ENCODE measurements around the gene CHMP2A. TPM values are rescaled to one million over a fixed set of nuclear protein-coding genes. Genes with fewer than 3 reads are reported as not detected.

Gene CHMP2A
- total and polyA plus RNA-seq, 2 donors (not counting 1 experiment from before 2014, with no cell fraction given): 62.5 to 97.5 TPM

GRCh38 chr19:58550362-58551122 is 4.4 kb downstream of the CHMP2A start:
- Histone ChIP-seq H3K79me2 (ENCODE audit: control insufficient read depth, insufficient read depth, low read length) (peaks cover 58% of the 10 kb centered on the region), H3K27ac (ENCODE audit: low read length in 2 of 2) (no peak overlapping the region), H2AFZ (ENCODE audit: insufficient read depth, low read depth, low read length, poor library complexity, severe bottlenecking) (no peak overlapping the region), H3K4me1 (ENCODE audit: control insufficient read depth in 2 of 2, insufficient read depth in 2 of 2, low read length in 2 of 2) (peaks cover 26 to 36% of the 10 kb centered on the region in 2 donors), H3K27me3 (replicated peaks in 1 of 4; ENCODE audit: control extremely low read depth in 1 of 4, control insufficient read depth in 3 of 4, insufficient read depth in 4 of 4, low read length in 3 of 4) (no peaks in the 10 kb centered on the region), H3K9me3 (ENCODE audit: control extremely low read depth in 1 of 3, control insufficient read depth in 2 of 3, insufficient read depth in 1 of 3, low read length in 2 of 3) (no peaks in the 10 kb centered on the region), H4K20me1 (ENCODE audit: control insufficient read depth, insufficient read depth, low read length, poor library complexity, severe bottlenecking) (peaks cover 61% of the 10 kb centered on the region), H3K4me3 (ENCODE audit: control extremely low read depth in 1 of 5, extremely low read depth in 1 of 5, insufficient read depth in 1 of 5, low read depth in 2 of 5, low read length in 4 of 5) (no peak overlapping the region), H3K4me2 (replicated peaks; ENCODE audit: low read depth, low read length, poor library complexity, severe bottlenecking) (no peak overlapping the region), H3K9ac (ENCODE audit: low read length) (no peak overlapping the region), H3K36me3 (replicated peaks in 1 of 2; ENCODE audit: control extremely low read depth in 1 of 2, control insufficient read depth in 1 of 2, extremely low read depth in 1 of 2, insufficient read depth in 2 of 2, low read length in 1 of 2) (peaks cover 1 to 72% of the 10 kb centered on the region in 2 experiments)
- ATAC-seq (ENCODE audit: low read depth): no peak
- intact Hi-C loops (cut with micrococcal nuclease): no loop called here
- Mint-ChIP-seq H3K9me3 (ENCODE audit: insufficient read depth) (no peaks in the 10 kb centered on the region), H3K4me1 (peaks cover 43% of the 10 kb centered on the region), H3K27ac (no peak overlapping the region), H3K27me3 (no peaks in the 10 kb centered on the region), H3K4me3 (no peak overlapping the region)
- ChIA-PET POLR2A (no interaction called here), CTCF (no interaction called here)
- TF ChIP-seq EZH2 (IDR thresholded peaks at IDR 0.05; ENCODE audit: borderline replicate concordance, insufficient read depth, low read depth, low read length, poor library complexity, severe bottlenecking) (no peak), CTCF (IDR thresholded peaks at IDR 0.05) (no peak)
- 98% methylated on average over 11 of the region's 13 CpGs for WGBS (ENCODE audit: insufficient coverage)
- DNase-seq: peak; percentile 29

GRCh38 chr19:58549664-58550361 is 5.1 kb downstream of the CHMP2A start:
- no peak overlapping the region for H3K27ac ChIP-seq (ENCODE audit: low read length in 2 of 2)
- H3K36me3 ChIP-seq (replicated peaks in 1 of 2; ENCODE audit: control extremely low read depth in 1 of 2, control insufficient read depth in 1 of 2, extremely low read depth in 1 of 2, insufficient read depth in 2 of 2, low read length in 1 of 2): peaks cover 1 to 73% of the 10 kb centered on the region in 2 experiments
- peaks cover 26 to 38% of the 10 kb centered on the region in 2 donors for H3K4me1 ChIP-seq (ENCODE audit: control insufficient read depth in 2 of 2, insufficient read depth in 2 of 2, low read length in 2 of 2)
- no peak overlapping the region for H2AFZ ChIP-seq (ENCODE audit: insufficient read depth, low read depth, low read length, poor library complexity, severe bottlenecking)
- peaks cover 69% of the 10 kb centered on the region for H4K20me1 ChIP-seq (ENCODE audit: control insufficient read depth, insufficient read depth, low read length, poor library complexity, severe bottlenecking)
- Mint-ChIP-seq H3K4me3 (no peak overlapping the region), H3K4me1 (peaks cover 39% of the 10 kb centered on the region), H3K9me3 (ENCODE audit: insufficient read depth) (no peaks in the 10 kb centered on the region), H3K27me3 (no peaks in the 10 kb centered on the region), H3K27ac (no peak overlapping the region)
- POLR2A ChIA-PET: no interaction called here
- no peaks in the 10 kb centered on the region for H3K9me3 ChIP-seq (ENCODE audit: control extremely low read depth in 1 of 3, control insufficient read depth in 2 of 3, insufficient read depth in 1 of 3, low read length in 2 of 3)
- ATAC-seq (ENCODE audit: low read depth) (no peak), DNase-seq (peak; percentile 22)
- WGBS (ENCODE audit: insufficient coverage): 100% methylated on average over 5 of the region's 11 CpGs
- H3K4me2 ChIP-seq (replicated peaks; ENCODE audit: low read depth, low read length, poor library complexity, severe bottlenecking): no peak overlapping the region
- TF ChIP-seq EZH2 (IDR thresholded peaks at IDR 0.05; ENCODE audit: borderline replicate concordance, insufficient read depth, low read depth, low read length, poor library complexity, severe bottlenecking) (no peak), CTCF (IDR thresholded peaks at IDR 0.05) (no peak)
- no peak overlapping the region for H3K4me3 ChIP-seq (ENCODE audit: control extremely low read depth in 1 of 5, extremely low read depth in 1 of 5, insufficient read depth in 1 of 5, low read depth in 2 of 5, low read length in 4 of 5)
- CTCF ChIA-PET: interaction anchor here (1.1 kb wide), 1 partner anchor 30 kb away, joined by 3 read pairs; no protein-coding TSS in a partner anchor
- intact Hi-C loops (cut with micrococcal nuclease): no loop called here
- peaks cover 61% of the 10 kb centered on the region for H3K79me2 ChIP-seq (ENCODE audit: control insufficient read depth, insufficient read depth, low read length)
- no peaks in the 10 kb centered on the region for H3K27me3 ChIP-seq (replicated peaks in 1 of 4; ENCODE audit: control extremely low read depth in 1 of 4, control insufficient read depth in 3 of 4, insufficient read depth in 4 of 4, low read length in 3 of 4)
- H3K9ac ChIP-seq (ENCODE audit: low read length): no peak overlapping the region

All from B cell (primary cell).